Measurements from ENCODE around the gene HIPK4.
"Not testable (repeated sequence)": the region's sequence is repeated elsewhere in the genome, so short reads cannot be mapped to it uniquely, and the experiment has no call there.

HIPK4 gene

GRCh38 chr19:40390084-40390742 lies at the start of gene HIPK4:
TSS of gene HIPK4 (minus strand) at chr19:40390181. CDS start at chr19:40389902, 279 bp downstream.
- DNase-seq (ENCODE audit: low spot score) = no peak

- DNase-seq (ENCODE audit: low spot score) = no peak
These were observed 48.3 kb upstream of the HIPK4 start for GRCh38 chr19:40438284-40438683.

GRCh38 chr19:40433391-40434216 lies 43.6 kb upstream of the HIPK4 start:
- peak; percentile 93 for DNase-seq (ENCODE audit: low spot score)

- not testable (repeated sequence) for DNase-seq (ENCODE audit: low spot score)
These were observed 42.8 kb upstream of the HIPK4 start for GRCh38 chr19:40432760-40433159.

GRCh38 chr19:40431698-40432097 lies 41.7 kb upstream of the HIPK4 start:
- DNase-seq (ENCODE audit: low spot score) = no peak

- DNase-seq (ENCODE audit: low spot score) = not testable (repeated sequence)
These were observed 40.3 kb upstream of the HIPK4 start for GRCh38 chr19:40430242-40430641.

GRCh38 chr19:40428197-40428596 lies 38.2 kb upstream of the HIPK4 start:
- DNase-seq (ENCODE audit: low spot score) = not testable (repeated sequence)

GRCh38 chr19:40425450-40426287 lies 35.7 kb upstream of the HIPK4 start, which contains the start of gene SERTAD1:
TSS of gene SERTAD1 (minus strand) at chr19:40425992. CDS start at chr19:40423546, 2,446 bp downstream.
- peak; percentile 94 for DNase-seq (ENCODE audit: low spot score)

- DNase-seq (ENCODE audit: low spot score) = no peak
These were observed 34.9 kb upstream of the HIPK4 start for GRCh38 chr19:40424637-40425449.

- no peak for DNase-seq (ENCODE audit: low spot score)
These were observed 34.0 kb upstream of the HIPK4 start for GRCh38 chr19:40423938-40424337.

GRCh38 chr19:40422748-40423566 lies 33.0 kb upstream of the HIPK4 start:
- no peak for DNase-seq (ENCODE audit: low spot score)

GRCh38 chr19:40421993-40422747 lies 32.2 kb upstream of the HIPK4 start:
- no peak for DNase-seq (ENCODE audit: low spot score)

GRCh38 chr19:40420766-40421765 lies 31.1 kb upstream of the HIPK4 start:
- DNase-seq (ENCODE audit: low spot score) = peak; percentile 88

- no peak for DNase-seq (ENCODE audit: low spot score)
These were observed 30.4 kb upstream of the HIPK4 start for GRCh38 chr19:40420451-40420765.

GRCh38 chr19:40419780-40420179 lies 29.8 kb upstream of the HIPK4 start:
- no peak for DNase-seq (ENCODE audit: low spot score)

- no peak for DNase-seq (ENCODE audit: low spot score)
These were observed 29.2 kb upstream of the HIPK4 start for GRCh38 chr19:40419066-40419612.

- no peak for DNase-seq (ENCODE audit: low spot score)
These were observed 28.1 kb upstream of the HIPK4 start for GRCh38 chr19:40418040-40418439.

- DNase-seq (ENCODE audit: low spot score) = no peak
These were observed 27.6 kb upstream of the HIPK4 start for GRCh38 chr19:40417643-40417981.
